ENCODE measurements around the gene XPNPEP1. TPM values are rescaled to one million over a fixed set of nuclear protein-coding genes. Genes with fewer than 3 reads are reported as not detected.

Gene XPNPEP1
- polyA plus RNA-seq, 1 donor from 2014 or later: 96.3 TPM

GRCh38 chr10:109875828-109876821, 47.2 kb downstream of the XPNPEP1 start:
- no peaks in the 10 kb centered on the region for H3K9me2 ChIP-seq (ENCODE audit: insufficient read depth, low read length)
- H3F3A ChIP-seq (ENCODE audit: insufficient read depth, low read length, poor library complexity, severe bottlenecking): no peaks in the 10 kb centered on the region
- H3K27ac ChIP-seq (ENCODE audit: low read length): no peak overlapping the region
- no peak overlapping the region for H3K4me3 ChIP-seq (ENCODE audit: low read length)
- no peaks in the 10 kb centered on the region for H3K36me3 ChIP-seq (ENCODE audit: insufficient read depth, low read length)
- H3K4me2 ChIP-seq (ENCODE audit: low read length): no peak overlapping the region
- H4K20me1 ChIP-seq (ENCODE audit: insufficient read depth): no peaks in the 10 kb centered on the region
- no peak overlapping the region for H3K9ac ChIP-seq (ENCODE audit: low read length)
- no peaks in the 10 kb centered on the region for H3K27me3 ChIP-seq (ENCODE audit: insufficient read depth, low read depth, low read length)
- TF ChIP-seq, protein P1, sequence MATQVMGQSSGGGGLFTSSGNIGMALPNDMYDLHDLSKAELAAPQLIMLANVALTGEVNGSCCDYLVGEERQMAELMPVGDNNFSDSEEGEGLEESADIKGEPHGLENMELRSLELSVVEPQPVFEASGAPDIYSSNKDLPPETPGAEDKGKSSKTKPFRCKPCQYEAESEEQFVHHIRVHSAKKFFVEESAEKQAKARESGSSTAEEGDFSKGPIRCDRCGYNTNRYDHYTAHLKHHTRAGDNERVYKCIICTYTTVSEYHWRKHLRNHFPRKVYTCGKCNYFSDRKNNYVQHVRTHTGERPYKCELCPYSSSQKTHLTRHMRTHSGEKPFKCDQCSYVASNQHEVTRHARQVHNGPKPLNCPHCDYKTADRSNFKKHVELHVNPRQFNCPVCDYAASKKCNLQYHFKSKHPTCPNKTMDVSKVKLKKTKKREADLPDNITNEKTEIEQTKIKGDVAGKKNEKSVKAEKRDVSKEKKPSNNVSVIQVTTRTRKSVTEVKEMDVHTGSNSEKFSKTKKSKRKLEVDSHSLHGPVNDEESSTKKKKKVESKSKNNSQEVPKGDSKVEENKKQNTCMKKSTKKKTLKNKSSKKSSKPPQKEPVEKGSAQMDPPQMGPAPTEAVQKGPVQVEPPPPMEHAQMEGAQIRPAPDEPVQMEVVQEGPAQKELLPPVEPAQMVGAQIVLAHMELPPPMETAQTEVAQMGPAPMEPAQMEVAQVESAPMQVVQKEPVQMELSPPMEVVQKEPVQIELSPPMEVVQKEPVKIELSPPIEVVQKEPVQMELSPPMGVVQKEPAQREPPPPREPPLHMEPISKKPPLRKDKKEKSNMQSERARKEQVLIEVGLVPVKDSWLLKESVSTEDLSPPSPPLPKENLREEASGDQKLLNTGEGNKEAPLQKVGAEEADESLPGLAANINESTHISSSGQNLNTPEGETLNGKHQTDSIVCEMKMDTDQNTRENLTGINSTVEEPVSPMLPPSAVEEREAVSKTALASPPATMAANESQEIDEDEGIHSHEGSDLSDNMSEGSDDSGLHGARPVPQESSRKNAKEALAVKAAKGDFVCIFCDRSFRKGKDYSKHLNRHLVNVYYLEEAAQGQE (IDR thresholded peaks at IDR 0.05; ENCODE audit: borderline replicate concordance): no peak
- TF ChIP-seq, protein P2, sequence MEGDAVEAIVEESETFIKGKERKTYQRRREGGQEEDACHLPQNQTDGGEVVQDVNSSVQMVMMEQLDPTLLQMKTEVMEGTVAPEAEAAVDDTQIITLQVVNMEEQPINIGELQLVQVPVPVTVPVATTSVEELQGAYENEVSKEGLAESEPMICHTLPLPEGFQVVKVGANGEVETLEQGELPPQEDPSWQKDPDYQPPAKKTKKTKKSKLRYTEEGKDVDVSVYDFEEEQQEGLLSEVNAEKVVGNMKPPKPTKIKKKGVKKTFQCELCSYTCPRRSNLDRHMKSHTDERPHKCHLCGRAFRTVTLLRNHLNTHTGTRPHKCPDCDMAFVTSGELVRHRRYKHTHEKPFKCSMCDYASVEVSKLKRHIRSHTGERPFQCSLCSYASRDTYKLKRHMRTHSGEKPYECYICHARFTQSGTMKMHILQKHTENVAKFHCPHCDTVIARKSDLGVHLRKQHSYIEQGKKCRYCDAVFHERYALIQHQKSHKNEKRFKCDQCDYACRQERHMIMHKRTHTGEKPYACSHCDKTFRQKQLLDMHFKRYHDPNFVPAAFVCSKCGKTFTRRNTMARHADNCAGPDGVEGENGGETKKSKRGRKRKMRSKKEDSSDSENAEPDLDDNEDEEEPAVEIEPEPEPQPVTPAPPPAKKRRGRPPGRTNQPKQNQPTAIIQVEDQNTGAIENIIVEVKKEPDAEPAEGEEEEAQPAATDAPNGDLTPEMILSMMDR (IDR thresholded peaks at IDR 0.05; ENCODE audit: poor library complexity, severe bottlenecking): no peak
- no peak for TF ChIP-seq EZH2 (IDR thresholded peaks at IDR 0.05; ENCODE audit: borderline replicate concordance, insufficient read depth, low read length, poor library complexity, severe bottlenecking)
- TF ChIP-seq RAD21 (conservative IDR thresholded peaks at IDR 0.05): no peak
- no peak for TF ChIP-seq SMC3 (conservative IDR thresholded peaks at IDR 0.05; ENCODE audit: poor library complexity)
- TF ChIP-seq EP300 (conservative IDR thresholded peaks at IDR 0.05; ENCODE audit: poor library complexity, severe bottlenecking): no peak
- TF ChIP-seq TAF1 (IDR thresholded peaks at IDR 0.05; ENCODE audit: low read depth): no peak
- TF ChIP-seq MXI1 (conservative IDR thresholded peaks at IDR 0.05; ENCODE audit: poor library complexity, severe bottlenecking): no peak
- TF ChIP-seq POLR2AphosphoS5 (IDR thresholded peaks at IDR 0.05): no peak
- no peak overlapping the region for H2AFZ ChIP-seq (ENCODE audit: low read depth, low read length)
- no peaks in the 10 kb centered on the region for H3K9me3 ChIP-seq (ENCODE audit: low read length)
- H3K79me2 ChIP-seq (replicated peaks; ENCODE audit: insufficient read depth, low read length): no peaks in the 10 kb centered on the region

GRCh38 chr10:109875151-109875568, 48.2 kb downstream of the XPNPEP1 start:
- H3F3A ChIP-seq (ENCODE audit: insufficient read depth, low read length, poor library complexity, severe bottlenecking): no peaks in the 10 kb centered on the region
- no peak overlapping the region for H3K27ac ChIP-seq (ENCODE audit: low read length)
- no peaks in the 10 kb centered on the region for H4K20me1 ChIP-seq (ENCODE audit: insufficient read depth)
- H3K9ac ChIP-seq (ENCODE audit: low read length): no peak overlapping the region
- H3K4me2 ChIP-seq (ENCODE audit: low read length): no peak overlapping the region
- TF ChIP-seq, protein P1 (IDR thresholded peaks at IDR 0.05; ENCODE audit: borderline replicate concordance): no peak
- TF ChIP-seq RAD21 (conservative IDR thresholded peaks at IDR 0.05): no peak
- TF ChIP-seq SMC3 (conservative IDR thresholded peaks at IDR 0.05; ENCODE audit: poor library complexity): no peak
- no peak for TF ChIP-seq MXI1 (conservative IDR thresholded peaks at IDR 0.05; ENCODE audit: poor library complexity, severe bottlenecking)
- TF ChIP-seq TAF1 (IDR thresholded peaks at IDR 0.05; ENCODE audit: low read depth): no peak
- TF ChIP-seq, protein P2 (IDR thresholded peaks at IDR 0.05; ENCODE audit: poor library complexity, severe bottlenecking): no peak
- TF ChIP-seq POLR2AphosphoS5 (IDR thresholded peaks at IDR 0.05): no peak
- no peak for TF ChIP-seq EZH2 (IDR thresholded peaks at IDR 0.05; ENCODE audit: borderline replicate concordance, insufficient read depth, low read length, poor library complexity, severe bottlenecking)
- TF ChIP-seq EP300 (conservative IDR thresholded peaks at IDR 0.05; ENCODE audit: poor library complexity, severe bottlenecking): no peak
- H2AFZ ChIP-seq (ENCODE audit: low read depth, low read length): no peak overlapping the region
- H3K9me2 ChIP-seq (ENCODE audit: insufficient read depth, low read length): no peaks in the 10 kb centered on the region
- H3K9me3 ChIP-seq (ENCODE audit: low read length): no peaks in the 10 kb centered on the region
- no peak overlapping the region for H3K4me3 ChIP-seq (ENCODE audit: low read length)
- no peaks in the 10 kb centered on the region for H3K36me3 ChIP-seq (ENCODE audit: insufficient read depth, low read length)
- no peaks in the 10 kb centered on the region for H3K79me2 ChIP-seq (replicated peaks; ENCODE audit: insufficient read depth, low read length)
- H3K27me3 ChIP-seq (ENCODE audit: insufficient read depth, low read depth, low read length): no peaks in the 10 kb centered on the region

All from neural cell (in vitro differentiated cells).